B cell (primary cell): ENCODE results near the gene PTGER4. TPM values are rescaled to one million over a fixed set of nuclear protein-coding genes. Genes with fewer than 3 reads are reported as not detected.

Experiments used
- ATAC-seq: fragments of 200-7000 bp; cut with Tn5 transposase; one replicate; pipeline ENCODE4 v1.10.0; 2021; ENCODE audit warnings: low read depth, mild to moderate bottlenecking, moderate number of reproducible peaks, moderate library complexity
- CTCF ChIA-PET: fragments of 350-600 bp; sonication (Branson Sonifier 250); formaldehyde crosslinking; loops from one replicate; lab custom pipeline; 2021; ENCODE audit warnings: antibody characterized with exemption, inconsistent platforms; lab: Charles Lee
- POLR2A ChIA-PET: fragments of 350-600 bp; sonication (Branson Sonifier 250); formaldehyde crosslinking; loops from one replicate; lab custom pipeline; 2021; ENCODE audit warnings: antibody characterized with exemption; lab: Charles Lee
- DNase-seq: peaks from one replicate; pipeline ENCODE4 v3.0.0; 2013
- H2AFZ ChIP-seq: 2 replicates; pipeline ENCODE4 v1.6.1; 2012; ENCODE audit warnings: mild to moderate bottlenecking, low read depth, low read length; ENCODE audit not compliant: insufficient read depth, poor library complexity, severe bottlenecking
- H3K27ac ChIP-seq, 2 donors: 1 replicate in 1 of 2; 2 replicates in 1 of 2; pipeline ENCODE4 v1.5.1; 2012 to 2013; ENCODE audit warnings: low read length in 2 of 2, mild to moderate bottlenecking in 2 of 2, moderate library complexity in 1 of 2
- H3K27me3 ChIP-seq, 4 experiments: fragments of 200-600 bp in 1 of 4; sonication (generic) in 1 of 4; replicated peaks in 1 of 4; 1 replicate in 2 of 4; 2 replicates in 2 of 4; pipeline versions ENCODE4 v1.6.1 to v1.7.0; 2013 to 2016; ENCODE audit warnings: low read length in 3 of 4, mild to moderate bottlenecking in 2 of 4, mixed read lengths in 1 of 4, moderate library complexity in 1 of 4; ENCODE audit not compliant: insufficient read depth in 4 of 4, control insufficient read depth in 3 of 4; ENCODE audit errors: control extremely low read depth in 1 of 4
- H3K36me3 ChIP-seq, 2 experiments: replicated peaks in 1 of 2; 1 replicate in 1 of 2; 2 replicates in 1 of 2; pipeline versions ENCODE4 v1.6.1 to v1.7.1; 2013; ENCODE audit warnings: low read length in 1 of 2; ENCODE audit not compliant: insufficient read depth in 2 of 2, control insufficient read depth in 1 of 2; ENCODE audit errors: control extremely low read depth in 1 of 2, extremely low read depth in 1 of 2
- H3K4me1 ChIP-seq, 2 donors: fragments of 200-600 bp in 1 of 2; sonication (generic) in 1 of 2; 1 replicate in 1 of 2; 2 replicates in 1 of 2; pipeline versions ENCODE4 v1.5.1 to v1.6.1; 2013 to 2017; ENCODE audit warnings: low read length in 2 of 2; ENCODE audit not compliant: control insufficient read depth in 2 of 2, insufficient read depth in 2 of 2
- H3K4me2 ChIP-seq: replicated peaks from 2 replicates; pipeline ENCODE3; 2012; ENCODE audit warnings: mild to moderate bottlenecking, low read depth, low read length; ENCODE audit not compliant: poor library complexity, severe bottlenecking
- H3K4me3 ChIP-seq, 5 experiments: fragments of 200-600 bp in 1 of 5; sonication (generic) in 1 of 5; 1 replicate in 3 of 5; 2 replicates in 2 of 5; pipeline versions ENCODE4 v1.5.1 to v1.7.0; 2011 to 2016; ENCODE audit warnings: low read length in 4 of 5, mild to moderate bottlenecking in 4 of 5, low read depth in 2 of 5, control low read depth in 1 of 5, moderate library complexity in 1 of 5; ENCODE audit not compliant: insufficient read depth in 1 of 5; ENCODE audit errors: control extremely low read depth in 1 of 5, extremely low read depth in 1 of 5
- H3K79me2 ChIP-seq: fragments of 200-600 bp; sonication (generic); one replicate; pipeline ENCODE4 v1.6.0; 2016; ENCODE audit warnings: low read length; ENCODE audit not compliant: control insufficient read depth, insufficient read depth
- H3K9ac ChIP-seq: fragments of 200-600 bp; sonication (generic); 2 replicates; pipeline ENCODE4 v1.6.1; 2017; ENCODE audit warnings: mild to moderate bottlenecking, low read length, moderate library complexity
- H3K9me3 ChIP-seq, 3 donors: one replicate each; pipeline versions ENCODE4 v1.6.1 to v1.7.1; 2013; ENCODE audit warnings: low read length in 2 of 3; ENCODE audit not compliant: control insufficient read depth in 2 of 3, insufficient read depth in 1 of 3; ENCODE audit errors: control extremely low read depth in 1 of 3
- H4K20me1 ChIP-seq: 2 replicates; pipeline ENCODE4 v1.6.0; 2012; ENCODE audit warnings: mild to moderate bottlenecking, low read length; ENCODE audit not compliant: insufficient read depth, control insufficient read depth, poor library complexity, severe bottlenecking
- H3K27ac Mint-ChIP-seq: one replicate; pipeline ENCODE4 v1.8.0; 2021; ENCODE audit warnings: mixed read lengths
- H3K27me3 Mint-ChIP-seq: one replicate; pipeline ENCODE4 v1.8.0; 2021; ENCODE audit warnings: mixed read lengths
- H3K4me1 Mint-ChIP-seq: one replicate; pipeline ENCODE4 v1.8.0; 2021; ENCODE audit warnings: mixed read lengths
- H3K4me3 Mint-ChIP-seq: one replicate; pipeline ENCODE4 v1.8.0; 2021; ENCODE audit warnings: mixed read lengths
- H3K9me3 Mint-ChIP-seq: one replicate; pipeline ENCODE4 v1.8.0; 2022; ENCODE audit warnings: mixed read lengths; ENCODE audit not compliant: insufficient read depth
- EZH2 ChIP-seq: IDR thresholded peaks from 2 replicates; pipeline ENCODE4 v1.6.1; 2012; ENCODE audit warnings: borderline replicate concordance, low read depth, mild to moderate bottlenecking, moderate library complexity, low read length; ENCODE audit not compliant: insufficient read depth, poor library complexity, severe bottlenecking
- WGBS: methylation state at CpG from one replicate; pipeline ENCODE4 v1.1.5; 2013; ENCODE audit warnings: missing lambda C conversion rate; ENCODE audit not compliant: insufficient coverage; 5-methylcytosine and 5-hydroxymethylcytosine counted together
- intact Hi-C: fragments of 100-400 bp; cut with micrococcal nuclease; formaldehyde crosslinking; loops from one replicate; pipeline ENCODE4 v1.10.0; 2022
- polyA plus RNA-seq: library from polyadenylated mRNA; depleted of rRNA; stranded (reverse); fragments of >200 nt; gene quantifications from 2 replicates; pipeline ENCODE4 v1.2.3, GENCODE V29; 2012
- total RNA-seq, 2 donors: library from RNA; stranded (reverse); fragments of 120-200 nt in 1 of 2; gene quantifications; 1 replicate in 1 of 2; 2 replicates in 1 of 2; pipeline versions ENCODE4 v1.2.3 to v1.2.4, GENCODE V29; 2013 to 2022
- TF ChIP-seq, protein P1 (sequence below): fragments of 200-600 bp; IDR thresholded peaks from one replicate; pipeline ENCODE4 v1.8.0; 2022; ENCODE audit warnings: antibody characterized with exemption, mild to moderate bottlenecking

The PTGER4 gene
- total and polyA plus RNA-seq, 2 donors (not counting 1 experiment from before 2014, with no cell fraction given) = 26.3 to 76.7 TPM

DNA sequence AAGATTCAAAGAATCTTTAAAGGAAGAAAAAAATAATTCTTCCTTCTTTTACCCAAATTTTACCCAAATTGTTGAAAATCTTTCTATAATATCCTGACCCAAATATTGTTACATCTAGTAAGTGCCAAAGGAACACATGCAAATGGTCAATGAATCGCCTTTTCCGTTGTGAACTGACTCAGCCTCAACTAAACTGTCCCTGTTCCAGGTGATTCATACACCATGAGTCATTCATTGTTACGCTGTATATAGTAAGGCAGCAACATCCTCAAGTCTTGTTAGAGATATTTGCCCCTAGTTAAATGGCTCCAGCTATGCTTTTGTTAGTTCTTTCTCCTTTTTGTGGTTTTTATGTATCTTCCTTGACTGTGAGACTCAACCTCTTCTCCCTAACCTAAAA, 9.7 kb downstream of the PTGER4 start:
- ATAC-seq (peak; percentile 42), DNase-seq (no peak)
- Histone ChIP-seq H3K4me3 (no peak overlapping the region), H3K9me3 (peaks cover 0 to 4% (median 0%) of the 10 kb centered on the region in 3 donors), H3K4me1 (peaks cover 10 to 21% of the 10 kb centered on the region in 2 donors), H3K4me2 (no peak overlapping the region), H3K36me3 (peaks cover 0 to 19% of the 10 kb centered on the region in 2 experiments), H2AFZ (no peak overlapping the region), H3K79me2 (peaks cover 40% of the 10 kb centered on the region), H3K27me3 (no peaks in the 10 kb centered on the region), H3K27ac (no peak overlapping the region), H4K20me1 (no peaks in the 10 kb centered on the region), H3K9ac (no peak overlapping the region)
- ChIA-PET POLR2A (no interaction called here), CTCF (interaction anchor here (0.6 to 4.4 kb wide), 16 partner anchors 17 to 1119 kb away, joined by 3 to 63 read pairs (median 4); no protein-coding TSS in a partner anchor)
- Mint-ChIP-seq H3K27me3 (no peaks in the 10 kb centered on the region), H3K4me1 (peaks cover 42% of the 10 kb centered on the region), H3K27ac (peak overlapping the region; percentile 1), H3K4me3 (peak overlapping the region; percentile 2), H3K9me3 (no peaks in the 10 kb centered on the region)
- TF ChIP-seq EZH2 = no peak
- TF ChIP-seq, protein P1, sequence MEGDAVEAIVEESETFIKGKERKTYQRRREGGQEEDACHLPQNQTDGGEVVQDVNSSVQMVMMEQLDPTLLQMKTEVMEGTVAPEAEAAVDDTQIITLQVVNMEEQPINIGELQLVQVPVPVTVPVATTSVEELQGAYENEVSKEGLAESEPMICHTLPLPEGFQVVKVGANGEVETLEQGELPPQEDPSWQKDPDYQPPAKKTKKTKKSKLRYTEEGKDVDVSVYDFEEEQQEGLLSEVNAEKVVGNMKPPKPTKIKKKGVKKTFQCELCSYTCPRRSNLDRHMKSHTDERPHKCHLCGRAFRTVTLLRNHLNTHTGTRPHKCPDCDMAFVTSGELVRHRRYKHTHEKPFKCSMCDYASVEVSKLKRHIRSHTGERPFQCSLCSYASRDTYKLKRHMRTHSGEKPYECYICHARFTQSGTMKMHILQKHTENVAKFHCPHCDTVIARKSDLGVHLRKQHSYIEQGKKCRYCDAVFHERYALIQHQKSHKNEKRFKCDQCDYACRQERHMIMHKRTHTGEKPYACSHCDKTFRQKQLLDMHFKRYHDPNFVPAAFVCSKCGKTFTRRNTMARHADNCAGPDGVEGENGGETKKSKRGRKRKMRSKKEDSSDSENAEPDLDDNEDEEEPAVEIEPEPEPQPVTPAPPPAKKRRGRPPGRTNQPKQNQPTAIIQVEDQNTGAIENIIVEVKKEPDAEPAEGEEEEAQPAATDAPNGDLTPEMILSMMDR = no peak
- 38% methylated on average over 2 of the region's 3 CpGs for WGBS
- intact Hi-C loops = loop anchor here (2.0 to 5.0 kb wide), 4 partner anchors 253 to 1089 kb away; no protein-coding TSS in a partner anchor

DNA sequence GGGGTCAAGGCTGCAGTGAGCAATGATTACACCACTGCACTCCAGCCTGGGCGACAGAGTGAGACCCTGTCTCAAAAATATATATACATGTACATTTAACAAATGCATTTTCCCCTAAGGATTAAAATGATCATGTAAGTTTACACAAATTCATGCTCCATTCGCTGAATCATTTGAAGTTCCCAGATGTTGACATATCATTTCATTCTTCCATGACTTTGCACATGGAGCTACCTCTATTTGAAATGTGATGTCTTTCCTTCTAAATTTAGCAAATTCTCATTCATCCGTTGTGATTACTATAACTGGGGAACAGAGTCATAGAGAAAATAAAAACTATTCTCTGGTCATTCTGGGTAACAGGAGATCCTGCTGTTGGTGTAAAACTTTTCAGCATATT, 10.6 kb downstream of the PTGER4 start:
- Mint-ChIP-seq H3K9me3 (no peaks in the 10 kb centered on the region), H3K4me3 (no peak overlapping the region), H3K27me3 (no peaks in the 10 kb centered on the region), H3K27ac (no peak overlapping the region), H3K4me1 (peaks cover 36% of the 10 kb centered on the region)
- ChIA-PET POLR2A (no interaction called here), CTCF (interaction anchor here (0.7 to 4.4 kb wide), 9 partner anchors 16 to 1119 kb away, joined by 3 to 63 read pairs (median 3); no protein-coding TSS in a partner anchor)
- ATAC-seq (no peak), DNase-seq (no peak)
- Histone ChIP-seq H2AFZ (no peak overlapping the region), H3K27ac (no peak overlapping the region), H3K9ac (no peak overlapping the region), H3K4me1 (peaks cover 8 to 14% of the 10 kb centered on the region in 2 donors), H3K9me3 (peaks cover 0 to 4% (median 0%) of the 10 kb centered on the region in 3 donors), H3K79me2 (peaks cover 44% of the 10 kb centered on the region), H3K4me2 (no peak overlapping the region), H3K27me3 (no peaks in the 10 kb centered on the region), H3K4me3 (no peak overlapping the region), H4K20me1 (no peaks in the 10 kb centered on the region), H3K36me3 (peaks cover 0 to 21% of the 10 kb centered on the region in 2 experiments)
- no CpG with 5 or more reads among the region's 3 CpGs for WGBS
- intact Hi-C loops = no loop called here
- no peak for TF ChIP-seq EZH2
- TF ChIP-seq, protein P1 = no peak
